AG09319 (cell line): ENCODE data around the gene PDE4B.

Experiments used
- DNase-seq: peaks from one replicate; pipeline ENCODE4 v3.0.0-alpha.2; 2010; ENCODE audit warnings: low read depth; ENCODE audit errors: extremely low read depth
- CTCF ChIP-seq: IDR thresholded peaks from 2 replicates; pipeline ENCODE4 v1.5.1; 2011; ENCODE audit warnings: low read depth, mild to moderate bottlenecking, inconsistent platforms, low read length, moderate library complexity

Gene PDE4B

GRCh38 chr1:66214901-66215300 is 422.2 kb downstream of the PDE4B start:
- no peak for DNase-seq
- no peak for TF ChIP-seq CTCF

- no peak for TF ChIP-seq CTCF
- no peak for DNase-seq
Observed at GRCh38 chr1:66217021-66217420, 424.3 kb downstream of the PDE4B start.

GRCh38 chr1:66217561-66217960 is 424.9 kb downstream of the PDE4B start:
- TF ChIP-seq CTCF: no peak
- DNase-seq: no peak

- no peak for TF ChIP-seq CTCF
- no peak for DNase-seq
Observed at GRCh38 chr1:66220477-66220876, 427.8 kb downstream of the PDE4B start.

GRCh38 chr1:66223681-66224080 is 431.0 kb downstream of the PDE4B start:
- no peak for TF ChIP-seq CTCF
- DNase-seq: no peak

GRCh38 chr1:66226985-66227384 is 434.3 kb downstream of the PDE4B start:
- no peak for DNase-seq

GRCh38 chr1:66227966-66228365 is 435.3 kb downstream of the PDE4B start:
- TF ChIP-seq CTCF: no peak
- DNase-seq: no peak

More at GRCh38 chr1:66226985-66227384, 434.3 kb downstream of the PDE4B start:
- TF ChIP-seq CTCF: no peak
